ENCODE results near the gene C3orf22. TPM values are rescaled to one million over a fixed set of nuclear protein-coding genes. Genes with fewer than 3 reads are reported as not detected.
"Not testable (repeated sequence)": the region's sequence is repeated elsewhere in the genome, so short reads cannot be mapped to it uniquely, and the experiment has no call there.

C3orf22 gene
- total RNA-seq, 1 donor from 2014 or later, result not detected

GRCh38 chr3:126538316-126538715 is 20.4 kb downstream of the C3orf22 start:
- no peak for DNase-seq (ENCODE audit: low read depth)
- H3K4me3 ChIP-seq (ENCODE audit: low read depth, low read length), result no peak overlapping the region
- no peak for TF ChIP-seq CTCF (conservative IDR thresholded peaks at IDR 0.05; ENCODE audit: low read depth, low read length)

- no peak overlapping the region for H3K4me3 ChIP-seq (ENCODE audit: low read depth, low read length)
- DNase-seq (ENCODE audit: low read depth), result no peak
- TF ChIP-seq CTCF (conservative IDR thresholded peaks at IDR 0.05; ENCODE audit: low read depth, low read length), result no peak
Measured at GRCh38 chr3:126537730-126538281, 20.9 kb downstream of the C3orf22 start.

- DNase-seq (ENCODE audit: low read depth), result no peak
- no peak overlapping the region for H3K4me3 ChIP-seq (ENCODE audit: low read depth, low read length)
- no peak for TF ChIP-seq CTCF (conservative IDR thresholded peaks at IDR 0.05; ENCODE audit: low read depth, low read length)
Measured at GRCh38 chr3:126537116-126537729, 21.5 kb downstream of the C3orf22 start.

GRCh38 chr3:126536126-126536525 is 22.6 kb downstream of the C3orf22 start:
- H3K4me3 ChIP-seq (ENCODE audit: low read depth, low read length), result no peak overlapping the region
- DNase-seq (ENCODE audit: low read depth), result no peak
- TF ChIP-seq CTCF (conservative IDR thresholded peaks at IDR 0.05; ENCODE audit: low read depth, low read length), result no peak

- H3K4me3 ChIP-seq (ENCODE audit: low read depth, low read length), result no peak overlapping the region
- DNase-seq (ENCODE audit: low read depth), result no peak
- no peak for TF ChIP-seq CTCF (conservative IDR thresholded peaks at IDR 0.05; ENCODE audit: low read depth, low read length)
Measured at GRCh38 chr3:126535636-126536035, 23.1 kb downstream of the C3orf22 start.

- H3K4me3 ChIP-seq (ENCODE audit: low read depth, low read length); DNase-seq (ENCODE audit: low read depth): not testable (repeated sequence)
Measured at GRCh38 chr3:126534716-126535115, 24.0 kb downstream of the C3orf22 start.

- no peak for DNase-seq (ENCODE audit: low read depth)
- no peak overlapping the region for H3K4me3 ChIP-seq (ENCODE audit: low read depth, low read length)
- no peak for TF ChIP-seq CTCF (conservative IDR thresholded peaks at IDR 0.05; ENCODE audit: low read depth, low read length)
Measured at GRCh38 chr3:126533506-126533905, 25.2 kb downstream of the C3orf22 start.

All from epithelial cell of proximal tubule (primary cell).